Fibroblast of lung (primary cell): ENCODE data around the gene NLGN1. TPM values are rescaled to one million over a fixed set of nuclear protein-coding genes. Genes with fewer than 3 reads are reported as not detected.
A peak's percentile ranks its signal among the peaks of the same experiment; 100 is the strongest.

Source experiments
- DNase-seq, 2 donors: peaks; one replicate each; pipeline versions ENCODE4 v3.0.0 to v3.0.0-alpha.2; 2010; ENCODE audit warnings: low read depth in 2 of 2
- H2AFZ ChIP-seq: 2 replicates; pipeline ENCODE4 v1.5.1; 2012; ENCODE audit warnings: low read length, control low read depth, inconsistent platforms
- H3K27ac ChIP-seq: 2 replicates; pipeline ENCODE4 v1.5.1; 2011; ENCODE audit warnings: low read length, control low read depth; ENCODE audit not compliant: insufficient read depth
- H3K27me3 ChIP-seq: 2 replicates; pipeline ENCODE4 v1.5.1; 2011; ENCODE audit warnings: mild to moderate bottlenecking, low read length; ENCODE audit not compliant: control insufficient read depth, insufficient read depth
- H3K36me3 ChIP-seq: 2 replicates; pipeline ENCODE4 v1.5.1; 2011; ENCODE audit warnings: low read length; ENCODE audit not compliant: control insufficient read depth, insufficient read depth
- H3K4me1 ChIP-seq: 2 replicates; pipeline ENCODE4 v1.5.1; 2011; ENCODE audit warnings: low read length; ENCODE audit not compliant: control insufficient read depth, insufficient read depth; ENCODE audit errors: extremely low read depth
- H3K4me2 ChIP-seq: 2 replicates; pipeline ENCODE4 v1.5.1; 2011; ENCODE audit warnings: low read length, control low read depth; ENCODE audit not compliant: insufficient read depth; ENCODE audit errors: extremely low read depth
- H3K4me3 ChIP-seq, 4 experiments: fragments of 200-600 bp in 1 of 4; sonication (generic) in 1 of 4; replicated peaks in 1 of 4; 2 replicates each; pipeline ENCODE4 v1.5.1; 2011 to 2016; ENCODE audit warnings: low read length in 4 of 4, low read depth in 3 of 4, mild to moderate bottlenecking in 3 of 4, control low read depth in 2 of 4, inconsistent platforms in 1 of 4, mixed read lengths in 1 of 4; ENCODE audit not compliant: insufficient read depth in 1 of 4; ENCODE audit errors: control extremely low read depth in 1 of 4
- H3K79me2 ChIP-seq: 2 replicates; pipeline ENCODE4 v1.5.1; 2012; ENCODE audit warnings: mild to moderate bottlenecking, low read length, inconsistent platforms; ENCODE audit not compliant: control insufficient read depth, insufficient read depth
- H3K9ac ChIP-seq: 2 replicates; pipeline ENCODE4 v1.5.1; 2011; ENCODE audit warnings: mild to moderate bottlenecking, low read length, control low read depth; ENCODE audit not compliant: insufficient read depth
- H3K9me3 ChIP-seq: 2 replicates; pipeline ENCODE4 v1.5.1; 2012; ENCODE audit warnings: low read depth, low read length; ENCODE audit not compliant: control insufficient read depth, insufficient read depth
- H4K20me1 ChIP-seq: 2 replicates; pipeline ENCODE4 v1.5.1; 2011; ENCODE audit warnings: low read length; ENCODE audit not compliant: control insufficient read depth, insufficient read depth; ENCODE audit errors: extremely low read depth
- EZH2 ChIP-seq: IDR thresholded peaks from 2 replicates; pipeline ENCODE4 v1.5.1; 2012; ENCODE audit warnings: low read length, control low read depth, mild to moderate bottlenecking; ENCODE audit errors: missing control alignments
- polyA plus RNA-seq, 2 donors: library from polyadenylated mRNA; depleted of rRNA in 1 of 2; stranded (reverse) in 1 of 2; unstranded in 1 of 2; fragments of >200 nt; gene quantifications; 2 replicates each; pipeline ENCODE4 v1.2.1, GENCODE V29; 2011 to 2012; ENCODE audit warnings: missing spikeins in 1 of 2
- total RNA-seq: library from RNA; depleted of rRNA; stranded (reverse); fragments of >200 nt; gene quantifications from 2 replicates; pipeline ENCODE4 v1.2.1, GENCODE V29; 2014
- TF ChIP-seq, protein P1 (sequence below), 2 donors: IDR thresholded peaks in 1 of 2; conservative IDR thresholded peaks in 1 of 2; 1 replicate in 1 of 2; 2 replicates in 1 of 2; pipeline ENCODE4 v1.5.1; 2011 to 2012; ENCODE audit warnings: low read length in 2 of 2, control low read depth in 1 of 2, inconsistent platforms in 1 of 2, low read depth in 1 of 2, mild to moderate bottlenecking in 1 of 2

The NLGN1 gene
- total and polyA plus RNA-seq, 2 donors (not counting 1 experiment from before 2014, with no cell fraction given), result 0.61 to 2.1 TPM

DNA sequence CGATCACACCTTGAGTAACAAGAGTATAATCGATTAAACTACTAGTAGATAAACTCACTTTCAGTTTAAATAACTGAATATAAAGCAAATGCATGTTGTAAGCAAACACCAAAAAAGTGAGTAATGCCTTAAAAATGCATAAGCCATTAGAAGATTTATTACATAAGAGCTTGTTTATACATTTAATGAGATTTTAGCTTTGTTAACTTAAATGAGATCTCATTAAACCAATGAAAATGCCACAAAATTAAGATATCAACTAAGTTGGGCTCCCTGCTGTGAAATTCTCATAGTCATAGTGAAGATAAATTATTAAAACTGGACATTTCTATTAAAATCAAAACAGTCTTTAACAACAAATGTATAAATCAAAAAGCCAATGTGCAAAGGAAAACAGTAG lies 701.2 kb downstream of the NLGN1 start:
- Histone ChIP-seq H3K9me3 (no peaks in the 10 kb centered on the region), H3K27me3 (no peaks in the 10 kb centered on the region), H3K4me3 (no peak overlapping the region), H3K36me3 (no peaks in the 10 kb centered on the region), H3K27ac (no peak overlapping the region), H4K20me1 (no peaks in the 10 kb centered on the region), H2AFZ (no peak overlapping the region), H3K79me2 (no peaks in the 10 kb centered on the region), H3K9ac (no peak overlapping the region), H3K4me1 (no peaks in the 10 kb centered on the region), H3K4me2 (no peak overlapping the region)
- DNase-seq, result peak; percentile 20 to 47
- TF ChIP-seq EZH2, result no peak
- TF ChIP-seq, protein P1, sequence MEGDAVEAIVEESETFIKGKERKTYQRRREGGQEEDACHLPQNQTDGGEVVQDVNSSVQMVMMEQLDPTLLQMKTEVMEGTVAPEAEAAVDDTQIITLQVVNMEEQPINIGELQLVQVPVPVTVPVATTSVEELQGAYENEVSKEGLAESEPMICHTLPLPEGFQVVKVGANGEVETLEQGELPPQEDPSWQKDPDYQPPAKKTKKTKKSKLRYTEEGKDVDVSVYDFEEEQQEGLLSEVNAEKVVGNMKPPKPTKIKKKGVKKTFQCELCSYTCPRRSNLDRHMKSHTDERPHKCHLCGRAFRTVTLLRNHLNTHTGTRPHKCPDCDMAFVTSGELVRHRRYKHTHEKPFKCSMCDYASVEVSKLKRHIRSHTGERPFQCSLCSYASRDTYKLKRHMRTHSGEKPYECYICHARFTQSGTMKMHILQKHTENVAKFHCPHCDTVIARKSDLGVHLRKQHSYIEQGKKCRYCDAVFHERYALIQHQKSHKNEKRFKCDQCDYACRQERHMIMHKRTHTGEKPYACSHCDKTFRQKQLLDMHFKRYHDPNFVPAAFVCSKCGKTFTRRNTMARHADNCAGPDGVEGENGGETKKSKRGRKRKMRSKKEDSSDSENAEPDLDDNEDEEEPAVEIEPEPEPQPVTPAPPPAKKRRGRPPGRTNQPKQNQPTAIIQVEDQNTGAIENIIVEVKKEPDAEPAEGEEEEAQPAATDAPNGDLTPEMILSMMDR (conservative IDR thresholded peaks at IDR 0.05 in 1 of 2, IDR thresholded peaks at IDR 0.05 in 1 of 2; ENCODE audit: low read depth in 1 of 2, low read length in 2 of 2), result no peak

DNA sequence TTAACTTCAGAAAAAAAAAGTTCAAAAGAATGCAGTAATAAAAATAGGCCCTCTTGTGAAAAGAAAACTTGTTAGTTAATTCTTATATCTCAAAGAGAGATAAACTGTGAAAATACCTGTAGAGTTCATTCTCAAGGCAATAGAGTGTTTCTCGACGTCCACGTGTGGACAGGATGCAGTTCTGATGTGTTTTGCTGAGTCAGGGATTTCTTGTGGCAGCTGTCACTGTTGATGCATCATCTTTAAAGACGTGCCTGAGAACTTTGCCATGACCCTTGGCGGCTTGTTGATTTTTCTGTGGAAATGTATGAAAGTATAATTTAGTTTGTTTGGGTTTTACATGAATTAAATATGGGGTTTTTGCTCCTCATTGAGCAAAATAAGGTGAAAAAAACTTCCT lies 702.2 kb downstream of the NLGN1 start:
- H3K9ac ChIP-seq, result no peak overlapping the region
- no peaks in the 10 kb centered on the region for H4K20me1 ChIP-seq
- H3K4me3 ChIP-seq, result no peak overlapping the region
- no peaks in the 10 kb centered on the region for H3K9me3 ChIP-seq
- no peak overlapping the region for H3K27ac ChIP-seq
- no peaks in the 10 kb centered on the region for H3K27me3 ChIP-seq
- H3K4me1 ChIP-seq, result no peaks in the 10 kb centered on the region
- no peak overlapping the region for H3K4me2 ChIP-seq
- no peak for TF ChIP-seq EZH2
- TF ChIP-seq, protein P1 (conservative IDR thresholded peaks at IDR 0.05 in 1 of 2, IDR thresholded peaks at IDR 0.05 in 1 of 2; ENCODE audit: low read depth in 1 of 2, low read length in 2 of 2), result no peak
- H3K36me3 ChIP-seq, result no peaks in the 10 kb centered on the region
- H3K79me2 ChIP-seq, result no peaks in the 10 kb centered on the region
- no peak for DNase-seq
- no peak overlapping the region for H2AFZ ChIP-seq

DNA sequence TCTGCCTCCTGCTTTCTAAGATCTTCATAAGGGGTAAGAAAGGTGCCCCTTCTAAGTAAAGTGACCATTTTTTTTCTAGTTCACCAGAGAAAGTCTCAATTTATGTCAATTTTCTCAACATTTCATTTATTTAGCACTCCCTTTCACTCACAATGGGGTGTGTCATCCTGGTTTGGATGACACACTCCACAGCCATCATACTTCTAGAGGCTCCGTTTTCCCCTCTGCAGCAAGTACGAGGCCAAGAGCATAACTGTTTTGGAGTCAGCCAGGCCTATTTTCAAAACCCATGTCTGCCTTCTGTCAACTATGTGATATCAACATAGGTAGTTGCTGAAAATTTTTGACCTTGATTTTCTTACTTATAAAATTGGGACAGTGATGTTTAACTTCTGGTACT lies 703.2 kb downstream of the NLGN1 start:
- Histone ChIP-seq H4K20me1 (no peaks in the 10 kb centered on the region), H3K27me3 (no peaks in the 10 kb centered on the region), H3K27ac (no peak overlapping the region), H3K36me3 (no peaks in the 10 kb centered on the region), H3K4me3 (no peak overlapping the region), H3K79me2 (no peaks in the 10 kb centered on the region), H2AFZ (no peak overlapping the region), H3K9ac (no peak overlapping the region), H3K9me3 (no peaks in the 10 kb centered on the region), H3K4me2 (no peak overlapping the region), H3K4me1 (no peaks in the 10 kb centered on the region)
- TF ChIP-seq, protein P1 (conservative IDR thresholded peaks at IDR 0.05 in 1 of 2, IDR thresholded peaks at IDR 0.05 in 1 of 2; ENCODE audit: low read depth in 1 of 2, low read length in 2 of 2), result no peak
- TF ChIP-seq EZH2, result no peak
- peak in 1 of 2 donors; percentile 40 for DNase-seq
